Measurements from ENCODE around the gene EHD3. TPM values are rescaled to one million over a fixed set of nuclear protein-coding genes. Genes with fewer than 3 reads are reported as not detected.

Gene EHD3
- total and polyA plus RNA-seq, 2 of the 8 experiments (the other 6 are each of a cell fraction or from before 2014, with no cell fraction given): 9.3 to 12.0 TPM

GRCh38 chr2:31233231-31233630 lies 721 bp upstream of the EHD3 start (continued):
- TF ChIP-seq, protein P1, sequence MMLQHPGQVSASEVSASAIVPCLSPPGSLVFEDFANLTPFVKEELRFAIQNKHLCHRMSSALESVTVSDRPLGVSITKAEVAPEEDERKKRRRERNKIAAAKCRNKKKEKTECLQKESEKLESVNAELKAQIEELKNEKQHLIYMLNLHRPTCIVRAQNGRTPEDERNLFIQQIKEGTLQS (IDR thresholded peaks at IDR 0.05; ENCODE audit: insufficient read depth, low read depth, low read length): no peak
- TF ChIP-seq EGR1 (IDR thresholded peaks at IDR 0.05; ENCODE audit: borderline replicate concordance, low read depth, low read length): no peak
- no peak for TF ChIP-seq SIRT6 (IDR thresholded peaks at IDR 0.05; ENCODE audit: low read length)

All from H1 (cell line).